PC-9 (cell line): ENCODE results near the gene PIWIL4. TPM values are rescaled to one million over a fixed set of nuclear protein-coding genes. Genes with fewer than 3 reads are reported as not detected.

Source experiments
- BruUV-seq: library from RNA; stranded (reverse); fragments of 400-500 nt; replicated peaks from 2 replicates; lab custom pipeline; 2021; lab: Mats Ljungman, UMichigan
- CTCF ChIA-PET: fragments of 300-600 bp; sonication (Branson Sonifier 250); formaldehyde crosslinking; loops from one replicate; lab custom pipeline; 2022; ENCODE audit warnings: antibody characterized with exemption; lab: Charles Lee
- POLR2A ChIA-PET: fragments of 300-600 bp; sonication (Branson Sonifier 250); formaldehyde crosslinking; loops from one replicate; lab custom pipeline; 2022; ENCODE audit warnings: antibody characterized with exemption; ENCODE audit not compliant: unreplicated experiment; lab: Charles Lee
- DNase-seq, 2 experiments: peaks; one replicate each; pipeline versions ENCODE4 v3.0.0 to v3.0.0-alpha.2; 2015 to 2022; ENCODE audit warnings: mixed read lengths in 1 of 2
- H2AFZ ChIP-seq: fragments of 200-600 bp; sonication (generic); 2 replicates; pipeline ENCODE4 v1.8.1; 2017; ENCODE audit warnings: antibody characterized with exemption
- H3F3A ChIP-seq: fragments of 200-600 bp; sonication (generic); 2 replicates; pipeline ENCODE4 v1.8.1; 2017; ENCODE audit warnings: antibody characterized with exemption, mild to moderate bottlenecking, low read depth; ENCODE audit not compliant: insufficient read depth
- H3K27ac ChIP-seq: fragments of 200-600 bp; sonication (generic); 2 replicates; pipeline ENCODE4 v1.6.1; 2016; ENCODE audit warnings: mixed run types
- H3K27me3 ChIP-seq: fragments of 200-600 bp; sonication (generic); 2 replicates; pipeline ENCODE4 v1.6.1; 2016; ENCODE audit warnings: low read depth, mixed run types; ENCODE audit not compliant: insufficient read depth
- H3K36me3 ChIP-seq: fragments of 200-600 bp; sonication (generic); 2 replicates; pipeline ENCODE4 v1.6.1; 2016; ENCODE audit warnings: low read depth, mixed run types
- H3K4me1 ChIP-seq: fragments of 200-600 bp; sonication (generic); replicated peaks from 2 replicates; pipeline ENCODE4 v1.6.1; 2016; ENCODE audit warnings: mixed run types; ENCODE audit not compliant: insufficient read depth
- H3K4me2 ChIP-seq: fragments of 200-600 bp; sonication (generic); 2 replicates; pipeline ENCODE4 v1.6.1; 2017; ENCODE audit warnings: mixed run types
- H3K4me3 ChIP-seq: fragments of 200-600 bp; sonication (generic); 2 replicates; pipeline ENCODE4 v1.6.1; 2016; ENCODE audit warnings: mixed run types
- H3K79me2 ChIP-seq: fragments of 200-600 bp; sonication (generic); 2 replicates; pipeline ENCODE4 v1.6.1; 2017; ENCODE audit warnings: low read depth, mixed run types
- H3K9me2 ChIP-seq: fragments of 200-600 bp; sonication (generic); 2 replicates; pipeline ENCODE4 v1.8.1; 2017; ENCODE audit warnings: mild to moderate bottlenecking; ENCODE audit not compliant: insufficient read depth
- H3K9me3 ChIP-seq: fragments of 200-600 bp; sonication (generic); 2 replicates; pipeline ENCODE4 v1.8.1; 2016; ENCODE audit warnings: low read depth; ENCODE audit not compliant: insufficient read depth
- H4K20me1 ChIP-seq: fragments of 200-600 bp; sonication (generic); 2 replicates; pipeline ENCODE4 v1.8.1; 2017; ENCODE audit not compliant: insufficient read depth
- EZH2 ChIP-seq: fragments of 200-600 bp; sonication (generic); IDR thresholded peaks from 2 replicates; pipeline ENCODE4 v1.8.0; 2017; ENCODE audit warnings: antibody characterized with exemption, low read depth
- intact Hi-C: fragments of 100-400 bp; cut with micrococcal nuclease; formaldehyde crosslinking; loops from one replicate; pipeline ENCODE4 v1.10.0; 2022; ENCODE audit not compliant: unreplicated experiment
- total RNA-seq: library from RNA; stranded (reverse); gene quantifications from 2 replicates; pipeline ENCODE4 v1.2.3, GENCODE V29; 2021
- TF ChIP-seq, protein P1 (sequence below): fragments of 200-600 bp; sonication (generic); conservative IDR thresholded peaks from 2 replicates; pipeline ENCODE4 v1.6.1; 2017; ENCODE audit warnings: mixed run types, antibody characterized with exemption, mild to moderate bottlenecking, moderate library complexity

PIWIL4 gene
- total RNA-seq, 1 experiment from 2014 or later = 0.26 TPM

DNA sequence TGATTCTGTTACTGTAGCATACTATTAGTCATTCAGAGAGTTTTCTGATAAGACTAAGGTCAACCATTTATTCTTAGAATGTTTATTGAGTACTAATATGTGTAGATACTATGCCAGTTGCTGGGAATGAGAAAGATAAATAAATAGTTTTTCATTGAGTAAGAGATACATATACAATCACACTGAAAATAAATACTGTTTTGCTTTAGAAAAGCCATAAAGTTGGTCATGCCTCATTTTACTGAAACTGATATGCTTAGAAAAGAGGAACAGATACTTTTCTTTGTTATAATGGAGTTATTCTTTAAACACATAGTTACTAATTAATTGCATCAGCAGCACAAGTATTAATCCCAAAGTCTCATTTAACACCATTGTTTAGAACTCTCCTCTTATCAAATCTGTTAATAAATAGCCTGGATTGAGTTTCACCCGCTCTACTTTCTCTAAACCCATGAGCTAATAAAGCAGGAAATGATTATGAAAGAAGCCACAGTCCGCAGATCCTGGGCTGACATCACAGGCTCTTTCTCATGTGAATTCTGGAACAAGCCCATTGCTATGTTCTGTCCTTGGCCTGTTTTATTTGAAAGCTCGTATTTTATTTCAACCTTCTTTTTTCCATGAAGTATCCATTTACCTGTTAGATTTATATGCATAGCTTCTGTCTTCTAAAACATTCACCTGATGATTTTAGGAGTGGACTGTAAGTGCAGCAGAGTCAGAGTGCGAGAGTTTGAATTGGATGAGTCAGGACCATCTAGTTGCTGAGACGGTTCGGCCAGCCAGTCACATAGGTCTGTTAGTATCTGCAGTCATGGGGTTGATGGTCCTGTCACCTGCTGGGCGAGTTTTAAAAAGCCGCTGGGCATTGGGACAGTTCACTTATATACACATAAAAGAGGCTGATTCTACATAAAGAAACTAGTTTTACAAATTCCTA, 35.5 kb downstream of the PIWIL4 start:
- intact Hi-C loops = loop anchor here (2.0 to 10.0 kb wide), 4 partner anchors 84 to 705 kb away; partner anchors contain the start of gene SRSF8
- Histone ChIP-seq H3K4me3 (no peak overlapping the region), H3K36me3 (no peaks in the 10 kb centered on the region), H3K27me3 (no peaks in the 10 kb centered on the region), H3K79me2 (no peaks in the 10 kb centered on the region), H3K4me2 (peak overlapping the region; percentile 24), H3K9me2 (no peaks in the 10 kb centered on the region), H3F3A (peaks cover 7% of the 10 kb centered on the region), H4K20me1 (no peaks in the 10 kb centered on the region), H3K4me1 (peaks cover 11% of the 10 kb centered on the region; the same call in 1 of the 2 replicates), H3K27ac (peak overlapping the region; percentile 27; the same call in 1 of the 2 replicates), H3K9me3 (no peaks in the 10 kb centered on the region), H2AFZ (no peak overlapping the region)
- DNase-seq = peak; percentile 66 to 80
- no peak for TF ChIP-seq EZH2
- TF ChIP-seq, protein P1, sequence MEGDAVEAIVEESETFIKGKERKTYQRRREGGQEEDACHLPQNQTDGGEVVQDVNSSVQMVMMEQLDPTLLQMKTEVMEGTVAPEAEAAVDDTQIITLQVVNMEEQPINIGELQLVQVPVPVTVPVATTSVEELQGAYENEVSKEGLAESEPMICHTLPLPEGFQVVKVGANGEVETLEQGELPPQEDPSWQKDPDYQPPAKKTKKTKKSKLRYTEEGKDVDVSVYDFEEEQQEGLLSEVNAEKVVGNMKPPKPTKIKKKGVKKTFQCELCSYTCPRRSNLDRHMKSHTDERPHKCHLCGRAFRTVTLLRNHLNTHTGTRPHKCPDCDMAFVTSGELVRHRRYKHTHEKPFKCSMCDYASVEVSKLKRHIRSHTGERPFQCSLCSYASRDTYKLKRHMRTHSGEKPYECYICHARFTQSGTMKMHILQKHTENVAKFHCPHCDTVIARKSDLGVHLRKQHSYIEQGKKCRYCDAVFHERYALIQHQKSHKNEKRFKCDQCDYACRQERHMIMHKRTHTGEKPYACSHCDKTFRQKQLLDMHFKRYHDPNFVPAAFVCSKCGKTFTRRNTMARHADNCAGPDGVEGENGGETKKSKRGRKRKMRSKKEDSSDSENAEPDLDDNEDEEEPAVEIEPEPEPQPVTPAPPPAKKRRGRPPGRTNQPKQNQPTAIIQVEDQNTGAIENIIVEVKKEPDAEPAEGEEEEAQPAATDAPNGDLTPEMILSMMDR = peak; percentile 74
- POLR2A ChIA-PET = no interaction called here
- BruUV-seq = no TSS peak
- CTCF ChIA-PET = interaction anchor here (0.6 to 2.0 kb wide), 3 partner anchors 15 to 229 kb away, joined by 3 to 5 read pairs (median 4); no protein-coding TSS in a partner anchor

DNA sequence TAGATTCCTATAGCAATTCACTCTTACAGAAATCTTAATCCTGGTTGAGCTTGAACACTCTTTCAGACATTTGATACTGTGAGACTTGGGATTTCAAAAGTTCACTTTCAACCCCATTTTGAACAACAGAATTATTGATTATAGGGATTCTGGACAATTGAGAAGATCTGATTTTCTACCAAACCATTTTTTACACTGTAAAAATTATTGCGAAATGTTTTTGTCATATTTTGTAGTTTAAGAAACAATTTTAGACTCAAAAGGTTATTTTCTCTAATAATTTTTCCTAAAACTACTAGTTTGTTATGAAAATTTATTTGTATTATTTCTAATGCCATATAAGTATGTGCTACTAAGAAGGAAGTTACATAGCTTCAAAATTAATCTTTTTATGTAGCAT, 36.4 kb downstream of the PIWIL4 start:
- TF ChIP-seq, protein P1 = no peak
- no peak for TF ChIP-seq EZH2
- POLR2A ChIA-PET = no interaction called here
- Histone ChIP-seq H3K79me2 (no peaks in the 10 kb centered on the region), H3K36me3 (no peaks in the 10 kb centered on the region), H3F3A (peaks cover 7% of the 10 kb centered on the region), H3K4me2 (no peak overlapping the region), H3K9me2 (no peaks in the 10 kb centered on the region), H3K9me3 (no peaks in the 10 kb centered on the region), H2AFZ (no peak overlapping the region), H4K20me1 (no peaks in the 10 kb centered on the region), H3K27ac (no peak overlapping the region), H3K27me3 (no peaks in the 10 kb centered on the region), H3K4me1 (peaks cover 11% of the 10 kb centered on the region; the same call in 1 of the 2 replicates), H3K4me3 (no peak overlapping the region)
- DNase-seq = no peak
- CTCF ChIA-PET = interaction anchor here (1.5 to 2.0 kb wide), 2 partner anchors 15 to 84 kb away, joined by 4 to 5 read pairs; no protein-coding TSS in a partner anchor
- intact Hi-C loops = loop anchor here (2.0 to 10.0 kb wide), 4 partner anchors 85 to 706 kb away; partner anchors contain the start of gene SRSF8
- BruUV-seq = no TSS peak

DNA sequence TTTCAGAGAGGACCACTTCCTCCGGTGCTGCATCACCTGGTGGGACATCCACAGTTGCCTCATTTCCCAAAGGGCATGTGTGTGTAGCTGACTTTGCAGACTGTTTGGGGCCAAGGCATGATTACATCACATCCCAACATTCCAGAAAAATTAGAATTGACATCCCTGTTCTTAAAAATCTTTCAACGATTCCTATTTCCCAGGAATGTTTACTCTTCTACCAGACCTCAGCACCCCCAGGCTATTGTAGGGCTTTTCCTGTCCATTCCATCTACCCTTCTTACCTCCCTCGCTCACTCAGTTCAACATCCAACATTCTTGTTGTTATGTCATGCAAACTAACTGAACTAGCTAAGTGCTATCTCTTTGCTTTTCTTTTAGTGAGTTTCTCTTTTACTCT, 37.3 kb downstream of the PIWIL4 start:
- no peaks in the 10 kb centered on the region for H4K20me1 ChIP-seq
- peak in 1 of 2 experiments; percentile 47 for DNase-seq
- H3K36me3 ChIP-seq = no peaks in the 10 kb centered on the region
- H3K9me2 ChIP-seq = no peaks in the 10 kb centered on the region
- CTCF ChIA-PET = no interaction called here
- BruUV-seq = no TSS peak
- H3K27ac ChIP-seq = no peak overlapping the region
- POLR2A ChIA-PET = no interaction called here
- H3K4me2 ChIP-seq = no peak overlapping the region
- intact Hi-C loops = loop anchor here (5.0 to 10.0 kb wide), 3 partner anchors 432 to 707 kb away; partner anchors contain the start of gene SRSF8
- H3K4me1 ChIP-seq = peaks cover 11% of the 10 kb centered on the region; the same call in 1 of the 2 replicates
- H3K27me3 ChIP-seq = no peaks in the 10 kb centered on the region
- H3F3A ChIP-seq = peaks cover 7% of the 10 kb centered on the region
- H2AFZ ChIP-seq = no peak overlapping the region
- H3K4me3 ChIP-seq = no peak overlapping the region
- no peaks in the 10 kb centered on the region for H3K79me2 ChIP-seq
- no peak for TF ChIP-seq EZH2
- TF ChIP-seq, protein P1 = no peak
- H3K9me3 ChIP-seq = no peaks in the 10 kb centered on the region
